Ascending aorta (tissue), 2 donors: ENCODE measurements around the gene ZNF582. TPM values are rescaled to one million over a fixed set of nuclear protein-coding genes. Genes with fewer than 3 reads are reported as not detected.
A peak's percentile ranks its signal among the peaks of the same experiment; 100 is the strongest.

Source experiments
- DNase-seq, 2 donors: peaks; one replicate each; pipeline ENCODE4 v3.0.0-alpha.2; 2019; ENCODE audit warnings: low spot score in 2 of 2
- H3K27ac ChIP-seq, 2 donors: fragments of 200-600 bp; sonication (generic); one replicate each; pipeline ENCODE4 v1.5.1; 2016 to 2017; ENCODE audit warnings: mild to moderate bottlenecking in 1 of 2
- H3K27me3 ChIP-seq: fragments of 200-600 bp; sonication (generic); one replicate; pipeline ENCODE4 v1.5.1; 2017
- H3K36me3 ChIP-seq, 2 donors: fragments of 200-600 bp; sonication (generic); one replicate each; pipeline ENCODE4 v1.5.1; 2016
- H3K4me1 ChIP-seq, 2 donors: fragments of 200-600 bp; sonication (generic); one replicate each; pipeline ENCODE4 v1.5.1; 2016 to 2017; ENCODE audit warnings: mild to moderate bottlenecking in 1 of 2
- H3K4me3 ChIP-seq, 2 donors: fragments of 200-600 bp; sonication (generic); one replicate each; pipeline ENCODE4 v1.5.1; 2016 to 2017; ENCODE audit warnings: mild to moderate bottlenecking in 1 of 2
- H3K9me3 ChIP-seq, 2 donors: fragments of 200-600 bp; sonication (generic); one replicate each; pipeline ENCODE4 v1.5.1; 2016
- intact Hi-C: fragments of 100-400 bp; cut with DNase I; formaldehyde crosslinking; loops from one replicate; pipeline ENCODE4 v1.15.1; 2023
- total RNA-seq: library from RNA; depleted of rRNA; stranded (reverse); fragments of >200 nt; gene quantifications from one replicate; pipeline ENCODE4 v1.1.0, GENCODE V29; 2016
- TF ChIP-seq, protein P1 (sequence below), 3 experiments: fragments of 200-600 bp in 2 of 3; fragments of 450-650 bp in 1 of 3; sonication (generic) in 2 of 3; IDR thresholded peaks; one replicate each; pipeline ENCODE4 v1.5.1; 2016 to 2019; ENCODE audit warnings: antibody characterized with exemption in 3 of 3, mild to moderate bottlenecking in 1 of 3, moderate library complexity in 1 of 3

ZNF582 gene
- total RNA-seq, 1 donor from 2014 or later, result 0.43 TPM

DNA sequence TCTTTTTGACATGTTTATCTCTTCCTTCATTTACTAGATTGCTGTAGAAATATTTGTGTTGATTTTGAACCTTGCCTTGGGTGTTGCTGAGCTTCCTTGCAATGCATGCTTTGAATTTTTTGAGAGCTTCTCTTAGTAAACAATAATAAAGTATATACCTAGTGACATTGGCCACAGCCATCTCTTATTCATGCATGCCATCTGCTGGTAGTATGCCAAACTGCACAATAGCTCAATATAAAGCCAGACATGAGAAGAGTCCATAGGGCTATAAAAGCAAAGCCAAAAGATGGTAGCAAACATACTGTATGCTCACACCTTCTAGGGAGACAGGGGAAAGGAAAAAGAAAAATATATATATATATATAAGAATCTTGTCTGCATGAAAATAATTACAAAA is 59.8 kb downstream of the ZNF582 start:
- intact Hi-C loops, result no loop called here
- DNase-seq, result no peak
- Histone ChIP-seq H3K36me3 (no peaks in the 10 kb centered on the region), H3K9me3 (peaks cover 21 to 50% of the 10 kb centered on the region in 2 donors), H3K27me3 (no peaks in the 10 kb centered on the region), H3K4me3 (no peak overlapping the region), H3K27ac (no peak overlapping the region), H3K4me1 (no peaks in the 10 kb centered on the region)
- TF ChIP-seq, protein P1, sequence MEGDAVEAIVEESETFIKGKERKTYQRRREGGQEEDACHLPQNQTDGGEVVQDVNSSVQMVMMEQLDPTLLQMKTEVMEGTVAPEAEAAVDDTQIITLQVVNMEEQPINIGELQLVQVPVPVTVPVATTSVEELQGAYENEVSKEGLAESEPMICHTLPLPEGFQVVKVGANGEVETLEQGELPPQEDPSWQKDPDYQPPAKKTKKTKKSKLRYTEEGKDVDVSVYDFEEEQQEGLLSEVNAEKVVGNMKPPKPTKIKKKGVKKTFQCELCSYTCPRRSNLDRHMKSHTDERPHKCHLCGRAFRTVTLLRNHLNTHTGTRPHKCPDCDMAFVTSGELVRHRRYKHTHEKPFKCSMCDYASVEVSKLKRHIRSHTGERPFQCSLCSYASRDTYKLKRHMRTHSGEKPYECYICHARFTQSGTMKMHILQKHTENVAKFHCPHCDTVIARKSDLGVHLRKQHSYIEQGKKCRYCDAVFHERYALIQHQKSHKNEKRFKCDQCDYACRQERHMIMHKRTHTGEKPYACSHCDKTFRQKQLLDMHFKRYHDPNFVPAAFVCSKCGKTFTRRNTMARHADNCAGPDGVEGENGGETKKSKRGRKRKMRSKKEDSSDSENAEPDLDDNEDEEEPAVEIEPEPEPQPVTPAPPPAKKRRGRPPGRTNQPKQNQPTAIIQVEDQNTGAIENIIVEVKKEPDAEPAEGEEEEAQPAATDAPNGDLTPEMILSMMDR (IDR thresholded peaks at IDR 0.05), result peak in 2 of 3 experiments; percentile 20 to 24

Other genes starting within 250 kb of the ZNF582 start
- gene GALP, start 217.5 kb downstream of the ZNF582 start, total RNA-seq, result not detected
- not detected for gene ZSCAN5B, start 195.8 kb downstream of the ZNF582 start, total RNA-seq
- gene ZSCAN5C, start 191.3 kb downstream of the ZNF582 start, total RNA-seq, result not detected
- gene EDDM13, start 120.8 kb downstream of the ZNF582 start, total RNA-seq, result not detected
- 13.3 TPM for gene ZSCAN5A, start 78.7 kb downstream of the ZNF582 start, total RNA-seq
- gene ZNF583, start 10.8 kb upstream of the ZNF582 start, total RNA-seq, result 0.21 TPM
- gene ZNF667, start 83.8 kb upstream of the ZNF582 start, total RNA-seq, result 2.2 TPM
- 4.8 TPM for gene ZNF471, start 114.3 kb upstream of the ZNF582 start, total RNA-seq
- 20.1 TPM for gene ZFP28, start 145.4 kb upstream of the ZNF582 start, total RNA-seq
- gene ZNF470, start 173.9 kb upstream of the ZNF582 start, total RNA-seq, result 0.21 TPM
- gene ZNF71, start 201.8 kb upstream of the ZNF582 start, total RNA-seq, result 30.5 TPM
- not detected for gene SMIM17, start 249.6 kb upstream of the ZNF582 start, total RNA-seq